HG03432 (cell line): ENCODE results near the gene TTC28.
"Not testable (repeated sequence)": the region's sequence is repeated elsewhere in the genome, so short reads cannot be mapped to it uniquely, and the experiment has no call there.

Source experiments
- ATAC-seq: cut with Tn5 transposase; IDR thresholded peaks from one replicate; pipeline ENCODE4 v1.9.1; 2021; ENCODE audit warnings: mild to moderate bottlenecking, moderate library complexity; ENCODE audit not compliant: unreplicated experiment

The TTC28 gene

DNA sequence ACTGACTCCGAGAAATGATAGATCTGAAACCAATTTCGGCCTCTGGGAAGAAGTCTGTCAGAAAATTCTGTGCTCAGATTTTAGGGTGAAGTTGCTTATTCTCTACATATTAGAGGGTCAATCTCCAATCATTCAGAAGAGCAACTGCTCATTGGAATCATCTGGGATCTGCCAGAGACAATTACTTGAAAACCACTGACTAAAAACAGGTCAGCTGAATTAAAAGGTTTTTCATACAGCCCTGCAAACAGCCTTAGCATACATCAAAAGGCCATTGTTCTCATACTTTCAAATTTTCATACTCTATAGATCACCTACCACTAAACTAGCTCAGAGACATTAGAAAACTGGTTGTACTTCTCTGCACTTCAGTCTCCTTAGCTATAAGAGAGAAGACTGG lies 470.9 kb downstream of the TTC28 start:
- ATAC-seq, result no peak

- no peak for ATAC-seq
These were observed 471.6 kb downstream of the TTC28 start for GRCh38 chr22:28208036-28208435.

DNA sequence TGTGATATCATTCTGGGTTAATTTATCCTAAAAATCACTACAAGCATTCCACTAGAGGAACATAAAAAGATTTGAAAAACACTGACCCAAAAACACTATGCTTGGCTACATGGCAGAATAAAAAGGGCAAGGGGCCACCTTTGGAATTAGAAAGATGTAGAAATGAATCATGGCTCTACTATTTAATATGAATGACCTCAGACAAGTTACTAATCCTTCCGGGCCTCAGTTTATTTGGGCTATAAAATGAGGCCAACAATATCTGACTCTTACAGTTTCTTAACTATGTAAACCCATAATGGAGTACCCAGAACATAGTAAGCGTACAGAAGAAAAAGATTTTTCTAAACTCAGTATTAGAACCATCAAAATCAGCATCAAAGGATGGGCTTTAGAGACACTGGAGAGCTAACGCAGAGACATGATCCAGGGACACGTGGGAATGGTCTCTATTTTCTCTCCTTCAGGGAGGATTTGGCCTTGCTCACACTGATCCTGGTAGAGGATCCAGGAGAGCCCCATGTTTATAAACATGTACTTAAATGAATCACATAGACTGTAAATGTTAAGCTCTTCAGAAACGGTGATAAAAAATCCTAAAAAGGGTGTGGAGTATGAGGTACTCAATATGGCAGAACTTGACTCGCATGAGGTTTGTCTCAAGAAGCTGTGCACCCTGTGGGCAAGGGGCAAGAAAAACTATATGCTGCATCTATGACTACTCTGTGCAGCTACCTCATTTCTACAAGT lies 472.2 kb downstream of the TTC28 start:
- ATAC-seq, result no peak

GRCh38 chr22:28205926-28206325 lies 473.7 kb downstream of the TTC28 start:
- no peak for ATAC-seq

- no peak for ATAC-seq
These were observed 475.3 kb downstream of the TTC28 start for GRCh38 chr22:28204382-28204781.

- ATAC-seq, result no peak
These were observed 476.4 kb downstream of the TTC28 start for GRCh38 chr22:28203286-28203685.

DNA sequence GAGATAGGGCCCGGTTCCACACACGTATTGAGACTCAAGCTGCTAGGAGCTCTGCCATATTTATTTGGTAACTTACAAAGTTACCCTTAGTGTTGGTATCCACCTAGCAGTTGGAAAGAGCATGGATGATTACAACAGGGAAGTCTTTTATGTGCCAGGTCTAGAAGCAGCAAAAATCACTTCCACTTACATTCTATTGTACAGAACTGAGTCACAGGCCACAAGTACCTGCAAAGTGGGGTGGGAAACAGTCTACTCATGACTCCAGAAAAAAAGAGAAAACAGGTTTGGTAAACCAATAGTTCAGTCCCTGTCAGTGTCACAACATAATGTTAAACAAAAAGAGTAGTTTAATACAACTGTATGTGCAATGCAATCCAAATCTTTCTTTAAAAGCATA lies 480.9 kb downstream of the TTC28 start:
- no peak for ATAC-seq

GRCh38 chr22:28191571-28191970 lies 488.1 kb downstream of the TTC28 start:
- not testable (repeated sequence) for ATAC-seq

DNA sequence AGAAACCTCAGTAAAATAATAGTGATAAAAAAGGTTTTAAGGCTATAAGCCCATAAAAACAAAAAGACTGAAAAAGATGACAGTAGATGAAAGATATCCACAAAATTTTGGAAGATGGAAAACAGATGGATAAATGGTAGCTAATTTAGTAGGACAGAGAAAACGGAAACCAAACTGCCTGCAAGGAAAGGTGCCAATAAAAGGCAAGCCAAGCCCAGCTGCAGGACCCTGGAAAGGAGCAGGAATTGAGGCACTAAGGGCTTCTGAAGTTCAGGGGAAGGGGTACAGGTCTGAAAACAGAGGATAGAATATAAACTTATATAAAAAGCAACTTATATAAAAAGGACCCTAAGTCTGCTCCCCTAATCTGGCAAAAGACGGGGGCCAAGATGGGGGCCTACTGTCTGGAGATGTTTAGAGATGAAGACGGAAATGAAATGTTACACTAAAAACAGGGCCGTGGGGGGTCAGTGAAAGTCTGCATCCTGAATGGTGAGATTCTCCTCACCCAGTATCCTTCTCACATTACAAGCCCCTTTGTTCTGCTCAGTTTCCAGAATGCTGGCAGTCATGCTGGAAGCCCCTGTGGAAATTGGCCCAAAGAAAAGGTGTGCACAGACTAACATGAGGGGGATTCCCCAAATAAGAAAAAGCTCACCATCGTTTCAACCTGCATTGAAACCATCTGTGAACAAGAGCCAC lies 491.3 kb downstream of the TTC28 start:
- ATAC-seq, result no peak

GRCh38 chr22:28187612-28188011 lies 492.0 kb downstream of the TTC28 start:
- ATAC-seq, result no peak

DNA sequence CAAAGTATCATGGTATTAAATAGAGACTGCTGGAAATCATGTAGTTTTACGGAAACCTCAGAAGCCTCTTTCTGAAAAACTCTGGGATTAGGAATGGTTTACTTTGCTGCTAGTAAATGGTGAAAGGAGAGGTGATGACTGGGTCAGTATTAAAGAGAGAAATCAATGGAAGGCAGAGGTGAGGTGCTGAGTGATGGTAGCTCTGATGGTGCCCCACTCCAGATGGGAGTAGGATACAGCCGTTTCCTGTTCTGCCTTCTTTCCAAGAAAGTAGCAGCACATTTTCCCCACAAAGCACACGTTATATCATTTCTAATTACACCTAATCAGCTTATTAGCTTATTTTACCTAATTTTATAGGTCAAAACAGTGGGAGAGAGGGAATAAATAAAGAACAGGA lies 493.0 kb downstream of the TTC28 start:
- ATAC-seq, result no peak

DNA sequence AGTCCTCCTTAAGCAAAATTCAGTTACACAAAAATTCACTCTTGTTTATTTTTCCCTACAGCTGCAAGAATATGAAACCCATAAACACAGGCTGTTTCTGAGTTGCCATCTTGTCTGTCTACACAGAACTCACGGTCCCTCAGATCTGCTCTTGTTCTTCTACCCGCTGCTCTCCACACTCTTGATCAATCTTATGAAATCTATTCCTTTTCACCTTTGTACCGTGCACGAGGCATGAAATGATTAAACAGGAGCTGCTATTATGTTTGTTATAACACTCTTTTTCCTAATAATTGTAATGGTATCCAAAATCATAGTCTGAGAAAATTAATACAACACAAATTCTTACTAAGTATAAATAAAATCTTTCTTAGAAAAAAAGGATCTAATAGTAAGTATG lies 494.5 kb downstream of the TTC28 start:
- no peak for ATAC-seq

GRCh38 chr22:28183078-28183860 lies 496.4 kb downstream of the TTC28 start:
- no peak for ATAC-seq

GRCh38 chr22:28180804-28181731 lies 498.6 kb downstream of the TTC28 start:
- no peak for ATAC-seq

- no peak for ATAC-seq
These were observed 500.2 kb downstream of the TTC28 start for GRCh38 chr22:28179392-28179791.

GRCh38 chr22:28175730-28176492 lies 503.7 kb downstream of the TTC28 start:
- no peak for ATAC-seq

DNA sequence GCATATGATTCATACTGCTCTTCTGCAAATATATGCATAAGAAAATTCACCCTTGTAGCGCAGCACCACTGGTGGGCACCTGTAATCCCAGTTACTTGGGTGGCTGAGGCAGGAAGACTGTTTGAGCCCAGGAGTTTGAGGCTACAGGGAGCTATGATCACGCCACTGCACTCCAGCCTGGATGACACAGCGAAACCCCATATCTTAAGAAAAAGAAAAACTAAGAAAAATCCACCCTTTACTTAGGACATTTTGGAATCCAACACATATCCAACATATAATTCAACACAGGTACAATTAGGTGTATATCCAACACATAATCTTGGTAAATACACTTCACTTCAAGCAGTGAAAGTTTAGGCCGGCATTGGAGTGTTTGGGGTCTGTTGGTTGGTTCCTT lies 505.1 kb downstream of the TTC28 start:
- no peak for ATAC-seq

DNA sequence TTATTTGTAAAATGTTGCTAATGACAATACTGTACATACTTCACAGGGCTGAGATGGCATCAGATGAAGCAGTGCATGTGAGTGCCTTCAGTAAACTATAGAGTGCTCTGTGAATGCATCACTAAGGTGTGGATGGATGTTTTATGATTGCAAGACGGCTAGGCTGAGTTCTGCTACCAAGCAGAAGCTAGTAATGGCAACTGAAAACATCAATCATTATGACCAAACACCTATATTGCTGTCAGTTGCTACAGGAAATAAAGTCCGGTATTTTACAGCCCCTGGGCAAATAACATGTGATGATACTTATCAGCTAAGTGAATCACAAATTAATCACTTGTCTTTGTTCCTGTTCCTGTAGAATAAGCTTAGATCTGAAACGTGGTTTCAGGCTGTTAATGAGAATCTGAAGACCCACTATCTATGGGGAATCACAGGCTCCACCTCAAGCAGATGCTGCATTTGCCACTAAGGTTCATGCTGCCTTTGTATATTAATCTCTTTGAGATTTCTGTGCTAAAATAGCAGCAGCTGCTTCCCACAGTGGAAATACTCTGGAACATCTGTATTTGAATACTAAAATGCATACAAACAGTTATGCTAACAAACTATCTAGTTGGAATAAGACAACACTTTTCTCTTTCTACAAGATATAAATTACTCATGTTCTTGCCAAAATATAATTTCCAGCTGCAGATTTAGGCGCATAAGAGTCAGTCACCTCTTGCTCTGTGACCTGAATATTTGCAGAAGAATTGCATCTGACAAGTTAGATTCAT lies 506.6 kb downstream of the TTC28 start:
- no peak for ATAC-seq

DNA sequence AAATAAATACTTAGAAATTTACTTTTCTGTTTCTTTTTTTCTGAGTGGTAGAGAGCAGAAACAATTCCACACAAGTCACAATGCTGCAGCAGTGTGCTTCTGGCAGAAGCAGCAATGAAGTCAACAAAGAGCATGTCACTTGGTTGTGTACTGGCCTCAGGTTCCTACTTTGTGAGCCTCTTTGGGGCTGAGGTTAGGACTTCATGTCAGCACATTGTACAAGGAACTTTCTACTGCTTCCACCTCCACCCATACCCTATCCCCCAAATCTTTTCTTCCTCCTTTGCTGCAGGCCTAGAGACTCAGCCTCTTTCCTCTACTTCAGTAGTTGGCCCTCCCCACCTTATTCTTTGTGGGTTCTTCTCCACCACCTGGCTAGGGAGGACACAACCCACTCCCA lies 507.9 kb downstream of the TTC28 start:
- no peak for ATAC-seq
